ENCODE measurements around the gene SLC25A13.
A peak's percentile ranks its signal among the peaks of the same experiment; 100 is the strongest.

SLC25A13 gene

GRCh38 chr7:96221888-96222287, 100.0 kb downstream of the SLC25A13 start:
- no peak overlapping the region for H4K91ac ChIP-seq (ENCODE audit: low read depth, low read length)
- no peak overlapping the region for H2BK120ac ChIP-seq (ENCODE audit: insufficient read depth, low read length, poor library complexity)
- no peak overlapping the region for H3K14ac ChIP-seq (ENCODE audit: low read length)
- no peak overlapping the region for H3K23ac ChIP-seq (ENCODE audit: low read length)
- no peak overlapping the region for H3K18ac ChIP-seq (ENCODE audit: low read length)
- WGBS (ENCODE audit: extremely low coverage, insufficient coverage, insufficient read length): no CpG with 5 or more reads among the region's 5 CpGs
- no peak overlapping the region for H3K9ac ChIP-seq (ENCODE audit: low read length)
- DNase-seq: no peak
- H3K4me1 ChIP-seq (ENCODE audit: control insufficient read depth in 1 of 2, insufficient read depth in 2 of 2, low read length in 2 of 2): peaks cover 0 to 2% of the 10 kb centered on the region in 2 experiments
- no peak overlapping the region for H4K8ac ChIP-seq (ENCODE audit: low read depth, low read length)
- H2AK5ac ChIP-seq (ENCODE audit: low read length): no peak overlapping the region
- no peaks in the 10 kb centered on the region for H3K36me3 ChIP-seq (ENCODE audit: control insufficient read depth in 1 of 2, insufficient read depth in 2 of 2, low read length in 2 of 2)
- no peak overlapping the region for H3K4me3 ChIP-seq (ENCODE audit: low read depth, low read length)
- H4K12ac ChIP-seq (ENCODE audit: low read depth, low read length): no peak overlapping the region
- H2AFZ ChIP-seq (ENCODE audit: insufficient read depth, low read length, poor library complexity): no peak overlapping the region
- H3K9me3 ChIP-seq (ENCODE audit: insufficient read depth, low read depth, low read length): no peaks in the 10 kb centered on the region
- no peaks in the 10 kb centered on the region for H3K27me3 ChIP-seq (ENCODE audit: insufficient read depth, low read length)
- H2BK5ac ChIP-seq (ENCODE audit: low read depth, low read length, poor library complexity): no peak overlapping the region
- no peaks in the 10 kb centered on the region for H3K79me1 ChIP-seq (ENCODE audit: low read length)
- no peaks in the 10 kb centered on the region for H3K79me2 ChIP-seq (ENCODE audit: control insufficient read depth, insufficient read depth, low read length, poor library complexity)
- no peak overlapping the region for H2BK12ac ChIP-seq (ENCODE audit: low read length)
- no peak overlapping the region for H3K27ac ChIP-seq (ENCODE audit: low read depth, low read length)
- no peak overlapping the region for H3K4me2 ChIP-seq (ENCODE audit: low read length)
- no peak overlapping the region for H3K4ac ChIP-seq (ENCODE audit: low read depth, low read length)

GRCh38 chr7:96219378-96220130, 102.3 kb downstream of the SLC25A13 start:
- Histone ChIP-seq H3K23ac (ENCODE audit: low read length) (no peak overlapping the region), H4K91ac (ENCODE audit: low read depth, low read length) (no peak overlapping the region), H2BK120ac (ENCODE audit: insufficient read depth, low read length, poor library complexity) (no peak overlapping the region), H3K4ac (ENCODE audit: low read depth, low read length) (no peak overlapping the region), H3K9me3 (ENCODE audit: insufficient read depth, low read depth, low read length) (no peaks in the 10 kb centered on the region), H3K4me3 (ENCODE audit: low read depth, low read length) (no peak overlapping the region), H3K14ac (ENCODE audit: low read length) (no peak overlapping the region), H3K36me3 (ENCODE audit: control insufficient read depth in 1 of 2, insufficient read depth in 2 of 2, low read length in 2 of 2) (no peaks in the 10 kb centered on the region), H4K12ac (ENCODE audit: low read depth, low read length) (no peak overlapping the region), H2BK12ac (ENCODE audit: low read length) (no peak overlapping the region), H3K4me2 (ENCODE audit: low read length) (no peak overlapping the region), H2BK5ac (ENCODE audit: low read depth, low read length, poor library complexity) (no peak overlapping the region), H2AFZ (ENCODE audit: insufficient read depth, low read length, poor library complexity) (no peak overlapping the region), H2AK5ac (ENCODE audit: low read length) (no peak overlapping the region), H3K9ac (ENCODE audit: low read length) (no peak overlapping the region), H3K27me3 (ENCODE audit: insufficient read depth, low read length) (no peaks in the 10 kb centered on the region), H4K8ac (ENCODE audit: low read depth, low read length) (no peak overlapping the region), H3K18ac (ENCODE audit: low read length) (no peak overlapping the region), H3K27ac (ENCODE audit: low read depth, low read length) (no peak overlapping the region), H3K79me1 (ENCODE audit: low read length) (no peaks in the 10 kb centered on the region), H3K4me1 (ENCODE audit: control insufficient read depth in 1 of 2, insufficient read depth in 2 of 2, low read length in 2 of 2) (peaks cover 0 to 2% of the 10 kb centered on the region in 2 experiments), H3K79me2 (ENCODE audit: control insufficient read depth, insufficient read depth, low read length, poor library complexity) (no peaks in the 10 kb centered on the region)
- peak; percentile 77 to 94 for DNase-seq
- no CpG with 5 or more reads among the region's 1 CpG for WGBS (ENCODE audit: extremely low coverage, insufficient coverage, insufficient read length)

GRCh38 chr7:96218664-96219243, 103.1 kb downstream of the SLC25A13 start:
- Histone ChIP-seq H4K12ac (ENCODE audit: low read depth, low read length) (no peak overlapping the region), H3K79me2 (ENCODE audit: control insufficient read depth, insufficient read depth, low read length, poor library complexity) (no peaks in the 10 kb centered on the region), H3K18ac (ENCODE audit: low read length) (no peak overlapping the region), H2BK12ac (ENCODE audit: low read length) (no peak overlapping the region), H3K4me1 (ENCODE audit: control insufficient read depth in 1 of 2, insufficient read depth in 2 of 2, low read length in 2 of 2) (peaks cover 0 to 2% of the 10 kb centered on the region in 2 experiments), H4K91ac (ENCODE audit: low read depth, low read length) (no peak overlapping the region), H2AFZ (ENCODE audit: insufficient read depth, low read length, poor library complexity) (no peak overlapping the region), H3K27me3 (ENCODE audit: insufficient read depth, low read length) (no peaks in the 10 kb centered on the region), H3K9ac (ENCODE audit: low read length) (no peak overlapping the region), H3K4me2 (ENCODE audit: low read length) (no peak overlapping the region), H3K27ac (ENCODE audit: low read depth, low read length) (no peak overlapping the region), H3K14ac (ENCODE audit: low read length) (no peak overlapping the region), H3K4ac (ENCODE audit: low read depth, low read length) (no peak overlapping the region), H3K9me3 (ENCODE audit: insufficient read depth, low read depth, low read length) (no peaks in the 10 kb centered on the region), H3K23ac (ENCODE audit: low read length) (no peak overlapping the region), H3K36me3 (ENCODE audit: control insufficient read depth in 1 of 2, insufficient read depth in 2 of 2, low read length in 2 of 2) (no peaks in the 10 kb centered on the region), H3K4me3 (ENCODE audit: low read depth, low read length) (no peak overlapping the region), H2AK5ac (ENCODE audit: low read length) (no peak overlapping the region), H4K8ac (ENCODE audit: low read depth, low read length) (no peak overlapping the region), H2BK120ac (ENCODE audit: insufficient read depth, low read length, poor library complexity) (no peak overlapping the region), H3K79me1 (ENCODE audit: low read length) (no peaks in the 10 kb centered on the region), H2BK5ac (ENCODE audit: low read depth, low read length, poor library complexity) (no peak overlapping the region)
- no CpG with 5 or more reads among the region's 4 CpGs for WGBS (ENCODE audit: extremely low coverage, insufficient coverage, insufficient read length)
- no peak for DNase-seq

GRCh38 chr7:96217147-96217546, 104.8 kb downstream of the SLC25A13 start:
- Histone ChIP-seq H3K14ac (ENCODE audit: low read length) (no peak overlapping the region), H4K12ac (ENCODE audit: low read depth, low read length) (no peak overlapping the region), H2BK12ac (ENCODE audit: low read length) (no peak overlapping the region), H3K9ac (ENCODE audit: low read length) (no peak overlapping the region), H4K91ac (ENCODE audit: low read depth, low read length) (no peak overlapping the region), H3K79me1 (ENCODE audit: low read length) (no peaks in the 10 kb centered on the region), H3K4me2 (ENCODE audit: low read length) (no peak overlapping the region), H3K4me1 (ENCODE audit: control insufficient read depth in 1 of 2, insufficient read depth in 2 of 2, low read length in 2 of 2) (peaks cover 0 to 2% of the 10 kb centered on the region in 2 experiments), H3K4me3 (ENCODE audit: low read depth, low read length) (no peak overlapping the region), H3K27me3 (ENCODE audit: insufficient read depth, low read length) (no peaks in the 10 kb centered on the region), H2BK120ac (ENCODE audit: insufficient read depth, low read length, poor library complexity) (no peak overlapping the region), H3K27ac (ENCODE audit: low read depth, low read length) (no peak overlapping the region), H3K18ac (ENCODE audit: low read length) (no peak overlapping the region), H3K9me3 (ENCODE audit: insufficient read depth, low read depth, low read length) (no peaks in the 10 kb centered on the region), H3K36me3 (ENCODE audit: control insufficient read depth in 1 of 2, insufficient read depth in 2 of 2, low read length in 2 of 2) (no peaks in the 10 kb centered on the region), H2AFZ (ENCODE audit: insufficient read depth, low read length, poor library complexity) (no peak overlapping the region), H4K8ac (ENCODE audit: low read depth, low read length) (no peak overlapping the region), H3K23ac (ENCODE audit: low read length) (no peak overlapping the region), H2BK5ac (ENCODE audit: low read depth, low read length, poor library complexity) (no peak overlapping the region), H3K4ac (ENCODE audit: low read depth, low read length) (no peak overlapping the region), H3K79me2 (ENCODE audit: control insufficient read depth, insufficient read depth, low read length, poor library complexity) (no peaks in the 10 kb centered on the region), H2AK5ac (ENCODE audit: low read length) (no peak overlapping the region)
- DNase-seq: no peak
- WGBS (ENCODE audit: extremely low coverage, insufficient coverage, insufficient read length): no CpG with 5 or more reads among the region's 1 CpG
